OCI-LY7 (cell line): Measurements from ENCODE around the gene CTTNBP2. TPM values are rescaled to one million over a fixed set of nuclear protein-coding genes. Genes with fewer than 3 reads are reported as not detected.

Experiments used
- BruUV-seq: library from RNA; stranded (reverse); fragments of 400-500 nt; replicated peaks from 2 replicates; lab custom pipeline; 2021; lab: Mats Ljungman, UMichigan
- CTCF ChIA-PET: fragments of 300-600 bp; sonication (Branson Sonifier 250); formaldehyde crosslinking; loops from one replicate; lab custom pipeline; 2022; ENCODE audit warnings: antibody characterized with exemption; ENCODE audit not compliant: unreplicated experiment; lab: Charles Lee
- POLR2A ChIA-PET: fragments of 300-600 bp; sonication (Branson Sonifier 250); formaldehyde crosslinking; loops from one replicate; lab custom pipeline; 2022; ENCODE audit warnings: antibody characterized with exemption; lab: Charles Lee
- DNase-seq: peaks from one replicate; pipeline ENCODE4 v3.0.0-alpha.2; 2015; ENCODE audit warnings: low spot score
- H2AFZ ChIP-seq: fragments of 200-600 bp; sonication (generic), shearing (Covaris generic); 2 replicates; pipeline ENCODE4 v1.6.1; 2014; ENCODE audit warnings: mild to moderate bottlenecking, antibody characterized with exemption, low read length, moderate library complexity
- H3K27ac ChIP-seq: fragments of 200-600 bp; sonication (generic); 2 replicates; pipeline ENCODE4 v1.5.1; 2014; ENCODE audit warnings: mixed run types, low read depth, mild to moderate bottlenecking, moderate library complexity, low read length, inconsistent platforms; ENCODE audit not compliant: poor library complexity, severe bottlenecking
- H3K36me3 ChIP-seq: fragments of 200-600 bp; sonication (generic); 2 replicates; pipeline ENCODE4 v1.6.1; 2014; ENCODE audit warnings: mild to moderate bottlenecking, antibody characterized with exemption, low read length, moderate library complexity, mixed read lengths; ENCODE audit not compliant: insufficient read depth
- H3K4me1 ChIP-seq: fragments of 200-600 bp; sonication (generic); 2 replicates; pipeline ENCODE4 v1.5.1; 2014; ENCODE audit warnings: mild to moderate bottlenecking, low read length; ENCODE audit not compliant: insufficient read depth, poor library complexity, severe bottlenecking
- H3K4me2 ChIP-seq: fragments of 200-600 bp; sonication (generic); 2 replicates; pipeline ENCODE4 v1.6.1; 2014; ENCODE audit warnings: mild to moderate bottlenecking, low read length
- H3K4me3 ChIP-seq: fragments of 200-600 bp; sonication (generic); 2 replicates; pipeline ENCODE4 v1.5.1; 2014; ENCODE audit warnings: mild to moderate bottlenecking, low read depth, low read length; ENCODE audit not compliant: poor library complexity, severe bottlenecking
- H3K79me2 ChIP-seq: fragments of 200-600 bp; sonication (generic); 2 replicates; pipeline ENCODE4 v1.6.1; 2016; ENCODE audit warnings: low read depth, mild to moderate bottlenecking, low read length, moderate library complexity, mixed read lengths; ENCODE audit not compliant: insufficient read depth
- H3K9me2 ChIP-seq: fragments of 200-600 bp; sonication (generic); 2 replicates; pipeline ENCODE4 v1.6.1; 2016; ENCODE audit warnings: mild to moderate bottlenecking, low read length, mixed read lengths; ENCODE audit not compliant: insufficient read depth
- H3K9me3 ChIP-seq: fragments of 200-600 bp; sonication (generic); 2 replicates; pipeline ENCODE4 v1.6.1; 2014; ENCODE audit warnings: mild to moderate bottlenecking, mixed run types, low read length, mixed read lengths
- H4K20me1 ChIP-seq: fragments of 200-600 bp; sonication (generic); 2 replicates; pipeline ENCODE4 v1.6.1; 2014; ENCODE audit warnings: mild to moderate bottlenecking, antibody characterized with exemption, low read length, moderate library complexity, mixed read lengths; ENCODE audit not compliant: insufficient read depth
- CTCF ChIP-seq: fragments of 200-600 bp; sonication (generic); conservative IDR thresholded peaks from 2 replicates; pipeline ENCODE4 v1.5.1; 2014; ENCODE audit warnings: mild to moderate bottlenecking, antibody characterized with exemption, low read length, moderate library complexity, mixed read lengths
- EZH2phosphoT487 ChIP-seq: fragments of 200-600 bp; sonication (generic); IDR thresholded peaks from 2 replicates; pipeline ENCODE4 v1.6.1; 2018; ENCODE audit warnings: low read depth, borderline replicate concordance, mild to moderate bottlenecking, mixed run types, antibody characterized with exemption, low read length, moderate library complexity, mixed read lengths
- intact Hi-C: fragments of 100-400 bp; cut with micrococcal nuclease; formaldehyde crosslinking; loops from one replicate; pipeline ENCODE4 v1.10.0; 2022; ENCODE audit not compliant: unreplicated experiment
- total RNA-seq, 2 experiments: library from RNA; depleted of rRNA in 1 of 2; stranded (reverse); fragments of >200 nt in 1 of 2; shearing (Covaris generic) in 1 of 2; gene quantifications; 2 replicates each; pipeline ENCODE4 v1.2.3, GENCODE V29; 2014 to 2022

CTTNBP2 gene
- total RNA-seq, 2 experiments from 2014 or later, result not detected

GRCh38 chr7:117776224-117776623 is 97.0 kb downstream of the CTTNBP2 start:
- H3K9me3 ChIP-seq, result no peaks in the 10 kb centered on the region
- no peaks in the 10 kb centered on the region for H3K79me2 ChIP-seq
- ChIA-PET POLR2A (interaction anchor here (0.6 to 0.7 kb wide), 2 partner anchors 172 to 996 kb away, joined by 3 to 7 read pairs; no protein-coding TSS in a partner anchor), CTCF (no interaction called here)
- H3K9me2 ChIP-seq, result no peaks in the 10 kb centered on the region
- no peaks in the 10 kb centered on the region for H4K20me1 ChIP-seq
- no peaks in the 10 kb centered on the region for H3K4me1 ChIP-seq
- DNase-seq, result no peak
- no TSS peak for BruUV-seq
- H3K4me2 ChIP-seq, result no peak overlapping the region
- TF ChIP-seq CTCF (no peak), EZH2phosphoT487 (no peak)
- H2AFZ ChIP-seq, result no peak overlapping the region
- H3K4me3 ChIP-seq, result no peak overlapping the region
- H3K36me3 ChIP-seq, result no peaks in the 10 kb centered on the region
- H3K27ac ChIP-seq, result no peak overlapping the region
- intact Hi-C loops, result no loop called here

DNA sequence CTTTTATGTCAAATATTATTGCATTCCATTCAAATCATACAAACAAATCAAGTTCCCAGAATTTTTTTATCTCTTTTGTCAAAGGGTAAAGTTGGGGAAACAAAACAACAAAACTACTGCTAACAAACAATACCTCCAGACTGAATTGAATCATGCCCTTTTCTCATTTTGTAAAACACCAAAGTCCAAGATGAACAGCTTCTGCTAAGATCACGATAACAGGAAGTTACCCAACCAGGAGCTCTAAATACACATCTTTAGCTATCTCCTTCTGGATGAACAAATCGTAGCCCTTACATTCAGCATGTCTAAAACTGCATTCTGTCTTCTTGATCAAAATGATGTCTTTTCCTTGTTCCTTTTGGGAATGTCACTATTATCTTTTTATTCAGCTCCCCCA is 97.4 kb downstream of the CTTNBP2 start:
- no peak overlapping the region for H3K4me3 ChIP-seq
- H3K27ac ChIP-seq, result no peak overlapping the region
- H3K4me1 ChIP-seq, result no peaks in the 10 kb centered on the region
- no peak overlapping the region for H3K4me2 ChIP-seq
- no peak overlapping the region for H2AFZ ChIP-seq
- no peak for TF ChIP-seq CTCF
- DNase-seq, result no peak
- intact Hi-C loops, result no loop called here
- no peaks in the 10 kb centered on the region for H3K36me3 ChIP-seq
- POLR2A ChIA-PET, result interaction anchor here (0.7 kb wide), 1 partner anchor 996 kb away, joined by 3 read pairs; no protein-coding TSS in a partner anchor
- no peaks in the 10 kb centered on the region for H4K20me1 ChIP-seq
- H3K9me2 ChIP-seq, result no peaks in the 10 kb centered on the region
- no peaks in the 10 kb centered on the region for H3K79me2 ChIP-seq
- CTCF ChIA-PET, result no interaction called here
- H3K9me3 ChIP-seq, result no peaks in the 10 kb centered on the region
- no TSS peak for BruUV-seq

- ChIA-PET CTCF (no interaction called here), POLR2A (interaction anchor here (1.1 kb wide), 1 partner anchor 93 kb away, joined by 3 read pairs; no protein-coding TSS in a partner anchor)
Measured at GRCh38 chr7:117774943-117775342, 98.3 kb downstream of the CTTNBP2 start.

More at GRCh38 chr7:117774943-117775342, 98.3 kb downstream of the CTTNBP2 start:
- TF ChIP-seq EZH2phosphoT487, result no peak
- no peak for TF ChIP-seq CTCF
- no peak for DNase-seq
- Histone ChIP-seq H3K4me2 (no peak overlapping the region), H3K4me1 (no peaks in the 10 kb centered on the region), H2AFZ (no peak overlapping the region), H3K27ac (no peak overlapping the region), H4K20me1 (no peaks in the 10 kb centered on the region), H3K9me2 (no peaks in the 10 kb centered on the region), H3K36me3 (no peaks in the 10 kb centered on the region), H3K79me2 (no peaks in the 10 kb centered on the region), H3K4me3 (no peak overlapping the region), H3K9me3 (no peaks in the 10 kb centered on the region)
- no TSS peak for BruUV-seq
- intact Hi-C loops, result no loop called here
